GF-D8 (cell line): ENCODE data around the gene CEP57.

Experiments
- DNase-seq: peaks from one replicate; lab custom pipeline; 2025; lab: John Stamatoyannopoulos, UW

The CEP57 gene

GRCh38 chr11:95790123-95790932 is at the start of gene CEP57:
Gene CEP57 (plus strand): TSS chr11:95790498. CDS start chr11:95790699, 201 bp downstream.
- DNase-seq: peak; percentile 91

GRCh38 chr11:95750101-95750500 is 40.2 kb upstream of the CEP57 start:
- DNase-seq: no peak

GRCh38 chr11:95751515-95751914 is 38.8 kb upstream of the CEP57 start:
- DNase-seq: no peak

GRCh38 chr11:95760941-95761340 is 29.4 kb upstream of the CEP57 start:
- no peak for DNase-seq

- no peak for DNase-seq
Observed at GRCh38 chr11:95762534-95762933, 27.8 kb upstream of the CEP57 start.

- DNase-seq: no peak
Observed at GRCh38 chr11:95764267-95764898, 25.9 kb upstream of the CEP57 start.

GRCh38 chr11:95766701-95767100 is 23.6 kb upstream of the CEP57 start:
- DNase-seq: no peak

GRCh38 chr11:95767498-95767897 is 22.8 kb upstream of the CEP57 start:
- peak; percentile 22 for DNase-seq

- no peak for DNase-seq
Observed at GRCh38 chr11:95768521-95768920, 21.8 kb upstream of the CEP57 start.

GRCh38 chr11:95776859-95777258 is 13.4 kb upstream of the CEP57 start:
- DNase-seq: no peak

- DNase-seq: no peak
Observed at GRCh38 chr11:95778699-95779098, 11.6 kb upstream of the CEP57 start.

- no peak for DNase-seq
Observed at GRCh38 chr11:95780544-95780943, 9.8 kb upstream of the CEP57 start.

- DNase-seq: no peak
Observed at GRCh38 chr11:95788921-95789505, 1.3 kb upstream of the CEP57 start.

GRCh38 chr11:95789506-95790122 is 684 bp upstream of the CEP57 start, which contains the start of gene FAM76B:
Gene FAM76B (minus strand): TSS chr11:95789782. CDS start chr11:95789478, 304 bp downstream.
- peak; percentile 96 for DNase-seq

- DNase-seq: peak; percentile 29
Observed at GRCh38 chr11:95790933-95791708, 823 bp downstream of the CEP57 start.

- no peak for DNase-seq
Observed at GRCh38 chr11:95791709-95792033, 1.4 kb downstream of the CEP57 start.

GRCh38 chr11:95792200-95792599 is 1.9 kb downstream of the CEP57 start:
- DNase-seq: no peak

- no peak for DNase-seq
Observed at GRCh38 chr11:95792700-95793099, 2.4 kb downstream of the CEP57 start.

GRCh38 chr11:95793116-95793515 is 2.8 kb downstream of the CEP57 start:
- no peak for DNase-seq

GRCh38 chr11:95794086-95794485 is 3.8 kb downstream of the CEP57 start:
- DNase-seq: no peak

GRCh38 chr11:95795627-95796295 is 5.5 kb downstream of the CEP57 start:
- DNase-seq: no peak
